NCI-H1436 treated with DMSO at 0.1 percent for 48 hours (cell line): ENCODE measurements around the gene TMX3.

Experiments used
- DNase-seq: peaks from one replicate; lab custom pipeline; 2025; lab: John Stamatoyannopoulos, UW

TMX3 gene

GRCh38 chr18:68713131-68713530 is 1.8 kb downstream of the TMX3 start:
- no peak for DNase-seq

- DNase-seq: no peak
These were observed 7.3 kb downstream of the TMX3 start for GRCh38 chr18:68707646-68708045.

- DNase-seq: no peak
These were observed 9.8 kb downstream of the TMX3 start for GRCh38 chr18:68705119-68705518.

GRCh38 chr18:68703326-68703725 is 11.6 kb downstream of the TMX3 start:
- DNase-seq: no peak

GRCh38 chr18:68701353-68701752 is 13.6 kb downstream of the TMX3 start:
- DNase-seq: no peak

GRCh38 chr18:68699043-68699442 is 15.9 kb downstream of the TMX3 start:
- DNase-seq: no peak

GRCh38 chr18:68696937-68697336 is 18.0 kb downstream of the TMX3 start:
- DNase-seq: no peak

- DNase-seq: no peak
These were observed 20.6 kb downstream of the TMX3 start for GRCh38 chr18:68694316-68694715.

GRCh38 chr18:68693091-68693815 is 21.7 kb downstream of the TMX3 start:
- no peak for DNase-seq

- no peak for DNase-seq
These were observed 35.4 kb downstream of the TMX3 start for GRCh38 chr18:68679528-68679927.

- DNase-seq: no peak
These were observed 38.0 kb downstream of the TMX3 start for GRCh38 chr18:68676913-68677312.

GRCh38 chr18:68667121-68667520 is 47.8 kb downstream of the TMX3 start:
- DNase-seq: no peak

GRCh38 chr18:68666381-68666780 is 48.5 kb downstream of the TMX3 start:
- DNase-seq: no peak

- no peak for DNase-seq
These were observed 49.3 kb downstream of the TMX3 start for GRCh38 chr18:68665628-68666027.

- DNase-seq: no peak
These were observed 52.2 kb downstream of the TMX3 start for GRCh38 chr18:68662754-68663153.

GRCh38 chr18:68660354-68661183 is 54.3 kb downstream of the TMX3 start:
- peak; percentile 12 for DNase-seq

GRCh38 chr18:68648191-68648590 is 66.7 kb downstream of the TMX3 start:
- DNase-seq: no peak

- DNase-seq: no peak
These were observed 72.9 kb downstream of the TMX3 start for GRCh38 chr18:68642003-68642402.

GRCh38 chr18:68640861-68641260 is 74.0 kb downstream of the TMX3 start:
- DNase-seq: no peak

- no peak for DNase-seq
These were observed 76.3 kb downstream of the TMX3 start for GRCh38 chr18:68638613-68639012.

- no peak for DNase-seq
These were observed 87.1 kb downstream of the TMX3 start for GRCh38 chr18:68627812-68628211.
